ENCODE measurements around the gene ERMAP.

ERMAP gene

GRCh38 chr1:42822800-42823392, 6.0 kb downstream of the ERMAP start:
- TF ChIP-seq MAX (IDR thresholded peaks at IDR 0.05; ENCODE audit: low read depth, low read length), result no peak
- H3K4me3 ChIP-seq (ENCODE audit: low read depth, low read length), result no peak overlapping the region
- DNase-seq (ENCODE audit: low read depth), result peak; percentile 39

GRCh38 chr1:42824481-42825035, 7.6 kb downstream of the ERMAP start:
- no peak for TF ChIP-seq CTCF (IDR thresholded peaks at IDR 0.05; ENCODE audit: low read depth, low read length)
- DNase-seq (ENCODE audit: low read depth), result no peak
- no peak overlapping the region for H3K4me3 ChIP-seq (ENCODE audit: low read depth, low read length)

GRCh38 chr1:42825036-42825851, 8.3 kb downstream of the ERMAP start:
- TF ChIP-seq CTCF (IDR thresholded peaks at IDR 0.05; ENCODE audit: low read depth, low read length), result no peak
- no peak for TF ChIP-seq POLR2A (IDR thresholded peaks at IDR 0.05; ENCODE audit: extremely low read depth, insufficient read length)
- TF ChIP-seq MYC (IDR thresholded peaks at IDR 0.05; ENCODE audit: low read depth, low read length), result no peak
- TF ChIP-seq MAX (IDR thresholded peaks at IDR 0.05; ENCODE audit: low read depth, low read length), result no peak
- no peak overlapping the region for H3K4me3 ChIP-seq (ENCODE audit: low read depth, low read length)
- DNase-seq (ENCODE audit: low read depth), result no peak

- TF ChIP-seq MYC (IDR thresholded peaks at IDR 0.05; ENCODE audit: low read depth, low read length) (no peak), CTCF (IDR thresholded peaks at IDR 0.05; ENCODE audit: low read depth, low read length) (no peak), POLR2A (IDR thresholded peaks at IDR 0.05; ENCODE audit: extremely low read depth, insufficient read length) (no peak), MAX (IDR thresholded peaks at IDR 0.05; ENCODE audit: low read depth, low read length) (no peak)
- no peak overlapping the region for H3K4me3 ChIP-seq (ENCODE audit: low read depth, low read length)
- no peak for DNase-seq (ENCODE audit: low read depth)
These were observed 13.7 kb downstream of the ERMAP start for GRCh38 chr1:42830631-42831030.

GRCh38 chr1:42831273-42831672, 14.4 kb downstream of the ERMAP start:
- H3K4me3 ChIP-seq (ENCODE audit: low read depth, low read length), result no peak overlapping the region
- TF ChIP-seq POLR2A (IDR thresholded peaks at IDR 0.05; ENCODE audit: extremely low read depth, insufficient read length), result no peak
- TF ChIP-seq MYC (IDR thresholded peaks at IDR 0.05; ENCODE audit: low read depth, low read length), result no peak
- TF ChIP-seq CTCF (IDR thresholded peaks at IDR 0.05; ENCODE audit: low read depth, low read length), result no peak
- TF ChIP-seq MAX (IDR thresholded peaks at IDR 0.05; ENCODE audit: low read depth, low read length), result no peak
- no peak for DNase-seq (ENCODE audit: low read depth)

GRCh38 chr1:42832641-42833240, 15.8 kb downstream of the ERMAP start:
- TF ChIP-seq POLR2A (IDR thresholded peaks at IDR 0.05; ENCODE audit: extremely low read depth, insufficient read length) (no peak), MAX (IDR thresholded peaks at IDR 0.05; ENCODE audit: low read depth, low read length) (no peak), MYC (IDR thresholded peaks at IDR 0.05; ENCODE audit: low read depth, low read length) (no peak), CTCF (IDR thresholded peaks at IDR 0.05; ENCODE audit: low read depth, low read length) (no peak)
- H3K4me3 ChIP-seq (ENCODE audit: low read depth, low read length), result no peak overlapping the region
- DNase-seq (ENCODE audit: low read depth), result no peak

All from NB4 (cell line).